Cardiac septum (tissue), 1 donor: ENCODE data around the gene BORCS8. TPM values are rescaled to one million over a fixed set of nuclear protein-coding genes. Genes with fewer than 3 reads are reported as not detected.
"Not testable (repeated sequence)": the region's sequence is repeated elsewhere in the genome, so short reads cannot be mapped to it uniquely, and the experiment has no call there.

ENCODE experiments used
- DNase-seq: peaks from one replicate; pipeline ENCODE4 v3.0.0-alpha.2; 2020; ENCODE audit warnings: low spot score
- intact Hi-C: fragments of 100-400 bp; cut with DNase I; formaldehyde crosslinking; loops from one replicate; pipeline ENCODE4 v1.14.0; 2022
- long read RNA-seq: library from polyadenylated mRNA; unstranded; transcript quantifications from one replicate; pipeline ENCODE4 v2.0.0, GENCODE V29; 2021
- total RNA-seq: library from RNA; stranded (reverse); fragmentation: NEBNext Ultra II Directional; extraction: Animal tissue kit (Norgen Biotek cat#: 25700); gene quantifications from one replicate; pipeline ENCODE4 v1.2.1, GENCODE V29; 2021
- donor health status: DM: no; HTN: no; CAD: no.

Gene BORCS8
- total RNA-seq, result 27.1 TPM
- long read RNA-seq, transcript BORCS8-203 (4 exons, 1,489 nt), result minor isoform, 5 of 49 reads
- long read RNA-seq, transcript BORCS8-202 (6 exons, 1,429 nt), result major isoform, 33 of 49 reads
- long read RNA-seq, partial matches to known transcripts, result 2 of 49 reads
- long read RNA-seq, other reads (novel, unspliced or antisense), result 1 of 49 reads

DNA sequence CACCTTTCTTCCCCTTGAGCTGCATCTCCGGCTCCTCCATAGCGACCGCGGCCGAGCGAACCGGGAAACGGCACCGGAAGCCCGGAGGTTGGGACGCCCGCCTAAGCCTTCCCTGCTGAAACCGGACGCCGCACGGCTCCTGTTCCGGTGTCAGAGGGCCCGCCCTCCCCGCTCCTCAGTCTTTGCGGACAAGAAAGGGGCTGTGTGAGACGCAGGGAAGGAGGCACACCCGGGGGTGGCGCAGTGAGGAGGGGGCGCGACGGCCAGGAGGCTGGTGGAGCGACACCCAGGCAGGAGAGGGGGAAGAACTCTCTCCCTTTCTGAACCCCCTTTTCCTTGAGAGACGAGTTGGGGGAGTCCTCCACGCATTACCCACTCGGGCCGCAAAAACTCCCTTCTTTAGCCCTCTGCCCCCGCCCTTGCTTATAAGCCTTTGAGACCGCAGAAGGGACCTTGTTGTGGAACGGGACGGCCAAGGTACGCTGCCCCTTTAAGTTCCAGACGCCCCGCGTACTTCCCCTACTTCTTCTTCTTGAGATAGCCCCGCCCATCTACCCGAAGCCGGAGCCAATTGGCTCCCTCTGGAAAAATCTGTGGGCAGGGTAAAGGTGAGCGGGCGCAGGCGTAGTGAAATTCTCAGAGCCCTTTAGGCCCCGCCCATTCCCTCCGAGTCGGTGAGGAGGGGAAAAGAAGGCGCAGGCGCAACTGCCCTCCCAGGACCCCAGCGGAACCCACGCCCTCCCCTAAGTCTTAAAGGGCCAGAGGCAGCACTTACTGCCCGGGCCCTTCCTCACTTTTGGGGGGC is at the start of gene BORCS8, which contains the start of gene RFXANK:
TSS of gene BORCS8 (minus strand) at position 75 of the 805 bp plus-strand sequence. CDS start at position 40, 35 bp downstream.
TSS of gene RFXANK (plus strand) at position 181 of the 805 bp plus-strand sequence. CDS start 1,689 bp downstream, outside the sequence.
- intact Hi-C loops, result loop anchor here (1.0 to 10.0 kb wide), 5 partner anchors 11 to 313 kb away; partner anchors contain the start of genes GATAD2A, MAU2, NR2C2AP and SLC25A42
- peak; percentile 99 for DNase-seq

- DNase-seq, result no peak
These were observed 48.5 kb upstream of the BORCS8 start for GRCh38 chr19:19240476-19240875.

DNA sequence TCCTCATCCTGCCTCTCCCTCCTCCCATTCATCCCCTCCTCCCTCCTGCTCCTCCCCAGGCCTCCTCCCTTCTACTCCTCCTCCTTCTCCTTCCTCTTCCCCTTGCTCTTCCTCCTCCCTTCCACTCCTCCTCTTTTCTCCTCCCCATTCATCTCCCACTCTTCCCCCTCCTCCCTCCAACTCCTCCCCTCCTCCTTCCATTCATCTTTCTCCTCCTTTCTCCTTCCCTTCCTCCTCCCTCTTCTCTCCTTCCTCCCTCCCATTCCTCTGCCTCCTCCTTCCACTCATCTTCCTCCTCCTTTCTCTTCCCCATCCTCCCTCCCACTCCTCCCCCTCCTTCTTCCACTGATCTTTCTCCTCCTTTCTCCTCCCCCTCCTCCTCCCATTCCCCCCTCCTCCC is 47.7 kb upstream of the BORCS8 start:
- DNase-seq, result no peak
- intact Hi-C loops, result no loop called here

More at GRCh38 chr19:19240476-19240875, 48.5 kb upstream of the BORCS8 start:
- intact Hi-C loops, result no loop called here

DNA sequence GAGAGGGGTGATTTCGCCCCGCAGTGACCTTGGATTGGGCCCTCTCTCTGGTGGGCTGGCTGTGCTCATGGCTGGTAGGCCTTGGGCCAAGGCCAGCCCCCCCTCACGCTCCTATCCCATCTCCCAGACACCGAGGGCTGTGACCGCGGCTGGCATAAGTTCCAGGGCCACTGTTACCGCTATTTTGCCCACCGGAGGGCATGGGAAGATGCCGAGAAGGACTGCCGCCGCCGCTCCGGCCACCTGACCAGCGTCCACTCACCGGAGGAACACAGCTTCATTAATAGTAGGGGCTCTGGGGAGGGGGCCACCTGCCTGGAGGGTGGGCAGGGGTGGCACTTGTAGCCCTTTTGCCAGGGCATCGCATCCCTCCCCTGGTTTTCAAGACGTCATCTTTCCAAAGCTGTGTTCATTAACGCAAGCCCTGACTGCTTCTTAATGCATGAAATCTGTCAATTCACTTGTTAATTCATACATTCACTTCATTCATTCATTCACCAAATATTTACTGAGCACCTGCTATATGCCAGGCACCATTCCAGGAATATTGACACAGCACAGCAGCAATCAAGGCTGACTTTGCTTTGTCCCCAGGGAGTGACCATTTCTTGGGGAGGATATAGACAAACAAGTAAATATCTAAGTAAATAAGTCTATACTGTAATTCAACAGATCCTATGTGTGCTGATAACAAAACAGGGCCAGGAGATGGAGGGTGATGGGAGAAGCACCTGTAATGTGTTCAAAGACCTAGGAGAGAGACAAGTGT is 46.4 kb upstream of the BORCS8 start:
- no peak for DNase-seq
- intact Hi-C loops, result no loop called here

GRCh38 chr19:19236173-19236572 is 44.2 kb upstream of the BORCS8 start:
- intact Hi-C loops, result no loop called here
- DNase-seq, result no peak

DNA sequence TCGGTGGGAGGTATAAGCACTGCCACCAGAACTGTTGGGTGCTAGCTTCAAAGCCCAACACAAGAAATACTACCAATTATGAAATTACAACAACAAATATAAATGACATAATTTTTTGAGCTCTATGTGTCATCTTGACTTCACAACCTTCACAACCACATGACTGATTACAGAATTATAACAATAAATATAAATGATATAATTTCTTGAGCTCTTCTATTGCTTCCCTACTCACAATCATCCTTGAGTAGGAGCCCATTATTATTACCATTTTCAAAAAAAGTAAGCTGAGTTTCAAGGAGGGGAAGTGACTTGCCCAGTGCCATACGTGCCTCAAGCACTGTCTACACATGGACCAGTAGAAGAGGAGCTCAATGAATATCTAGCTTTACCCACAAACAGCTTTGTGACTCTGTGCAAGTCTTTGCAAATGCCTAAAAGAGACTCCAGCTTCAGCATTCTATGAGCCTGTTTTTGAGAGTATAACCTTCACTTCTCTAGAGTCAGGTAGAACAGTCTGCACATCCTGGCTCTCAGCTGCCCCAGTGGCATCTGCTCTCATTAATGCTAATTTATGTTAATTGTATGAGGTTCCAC is 42.4 kb upstream of the BORCS8 start:
- no peak for DNase-seq
- intact Hi-C loops, result no loop called here

GRCh38 chr19:19232261-19232721 is 40.3 kb upstream of the BORCS8 start:
- DNase-seq, result no peak

GRCh38 chr19:19230999-19231398 is 39.0 kb upstream of the BORCS8 start:
- intact Hi-C loops, result no loop called here
- DNase-seq, result no peak

More at GRCh38 chr19:19232261-19232721, 40.3 kb upstream of the BORCS8 start:
- intact Hi-C loops, result no loop called here

GRCh38 chr19:19229701-19230100 is 37.7 kb upstream of the BORCS8 start:
- DNase-seq, result no peak
- intact Hi-C loops, result no loop called here

DNA sequence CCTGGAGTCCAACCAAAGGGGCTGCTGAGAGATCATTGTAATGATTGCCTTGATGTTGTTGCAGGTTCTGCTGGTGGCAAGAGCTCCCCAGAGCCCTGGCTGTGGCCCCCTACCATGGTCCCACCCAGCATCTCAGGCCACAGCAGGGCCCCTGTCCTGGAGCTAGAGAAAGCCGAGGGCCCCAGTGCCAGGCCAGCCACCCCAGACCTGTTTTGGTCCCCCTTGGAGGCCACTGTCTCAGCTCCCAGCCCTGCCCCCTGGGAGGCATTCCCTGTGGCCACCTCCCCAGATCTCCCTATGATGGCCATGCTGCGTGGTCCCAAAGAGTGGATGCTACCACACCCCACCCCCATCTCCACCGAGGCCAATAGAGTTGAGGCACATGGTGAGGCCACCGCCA is 35.3 kb upstream of the BORCS8 start:
- intact Hi-C loops, result no loop called here
- no peak for DNase-seq

- no peak for DNase-seq
- intact Hi-C loops, result no loop called here
These were observed 34.7 kb upstream of the BORCS8 start for GRCh38 chr19:19226663-19227062.

DNA sequence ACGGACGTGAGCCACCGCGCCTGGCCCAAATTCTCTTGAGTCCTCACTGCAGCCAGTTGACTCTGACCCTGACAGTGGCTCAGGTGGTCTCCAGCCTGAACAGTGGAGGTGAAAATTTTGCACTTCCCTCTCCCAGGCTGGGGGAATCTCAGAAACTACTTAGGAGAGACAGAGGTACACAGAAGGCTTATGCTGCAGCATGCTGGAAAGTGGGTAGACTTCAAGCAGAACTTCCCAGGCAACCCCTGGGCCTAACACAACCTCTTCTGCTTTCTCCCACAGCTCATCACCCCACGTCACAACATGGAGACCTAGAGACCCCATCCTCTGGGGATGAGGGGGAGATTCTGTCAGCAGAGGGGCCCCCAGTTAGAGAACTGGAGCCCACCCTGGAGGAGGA is 34.3 kb upstream of the BORCS8 start:
- DNase-seq, result no peak
- intact Hi-C loops, result no loop called here

- peak; percentile 88 for DNase-seq
- intact Hi-C loops, result no loop called here
These were observed 33.0 kb upstream of the BORCS8 start for GRCh38 chr19:19224852-19225494.

- DNase-seq, result no peak
- intact Hi-C loops, result no loop called here
These were observed 32.3 kb upstream of the BORCS8 start for GRCh38 chr19:19224150-19224851.

GRCh38 chr19:19223636-19224035 is 31.7 kb upstream of the BORCS8 start:
- DNase-seq, result no peak
- intact Hi-C loops, result no loop called here

- no peak for DNase-seq
- intact Hi-C loops, result no loop called here
These were observed 31.1 kb upstream of the BORCS8 start for GRCh38 chr19:19223060-19223459.

DNA sequence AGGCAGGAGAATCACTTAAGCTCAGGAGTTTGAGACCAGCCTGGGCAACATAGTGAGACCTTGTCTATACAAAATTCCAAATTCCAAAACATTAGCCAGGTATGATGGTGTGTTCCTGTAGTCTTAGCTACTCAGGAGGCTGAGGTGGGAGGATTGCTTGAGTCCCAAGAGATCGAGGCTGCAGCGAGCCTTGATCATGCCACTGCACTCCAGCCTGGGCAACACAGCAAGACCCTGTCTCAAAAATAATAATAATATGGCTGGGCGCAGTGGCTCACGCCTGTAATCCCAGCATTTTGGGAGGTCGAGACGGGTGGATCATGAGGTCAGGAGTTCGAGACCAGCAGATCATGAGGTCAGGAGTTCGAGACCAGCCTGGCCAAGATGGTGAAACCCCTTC is 29.0 kb upstream of the BORCS8 start:
- DNase-seq, intact Hi-C loops: not testable (repeated sequence)

- intact Hi-C loops, result no loop called here
- DNase-seq, result no peak
These were observed 27.0 kb upstream of the BORCS8 start for GRCh38 chr19:19218911-19219310.

GRCh38 chr19:19217099-19217498 is 25.1 kb upstream of the BORCS8 start:
- intact Hi-C loops, result no loop called here
- no peak for DNase-seq
